Measurements from ENCODE around the gene SLC9A7.

Gene SLC9A7

GRCh38 chrX:46704767-46705386, 54.0 kb downstream of the SLC9A7 start:
- no peak for DNase-seq (ENCODE audit: low read depth in 2 of 2)

- no peak for DNase-seq (ENCODE audit: low read depth in 2 of 2)
These were observed 54.9 kb downstream of the SLC9A7 start for GRCh38 chrX:46703980-46704379.

- DNase-seq (ENCODE audit: low read depth in 2 of 2), result no peak
These were observed 60.2 kb downstream of the SLC9A7 start for GRCh38 chrX:46698691-46699090.

GRCh38 chrX:46695491-46695890, 63.4 kb downstream of the SLC9A7 start:
- no peak for DNase-seq (ENCODE audit: low read depth in 2 of 2)

GRCh38 chrX:46694549-46694948, 64.4 kb downstream of the SLC9A7 start:
- DNase-seq (ENCODE audit: low read depth in 2 of 2), result no peak

GRCh38 chrX:46693149-46693548, 65.8 kb downstream of the SLC9A7 start:
- DNase-seq (ENCODE audit: low read depth in 2 of 2), result no peak

GRCh38 chrX:46690818-46691217, 68.1 kb downstream of the SLC9A7 start:
- DNase-seq (ENCODE audit: low read depth in 2 of 2), result no peak

- no peak for DNase-seq (ENCODE audit: low read depth in 2 of 2)
These were observed 71.3 kb downstream of the SLC9A7 start for GRCh38 chrX:46687619-46688018.

GRCh38 chrX:46686003-46686645, 72.8 kb downstream of the SLC9A7 start:
- no peak for DNase-seq (ENCODE audit: low read depth in 2 of 2)

- no peak for DNase-seq (ENCODE audit: low read depth in 2 of 2)
These were observed 75.9 kb downstream of the SLC9A7 start for GRCh38 chrX:46683048-46683447.

GRCh38 chrX:46681849-46682248, 77.1 kb downstream of the SLC9A7 start:
- no peak for DNase-seq (ENCODE audit: low read depth in 2 of 2)

GRCh38 chrX:46678232-46678631, 80.7 kb downstream of the SLC9A7 start:
- DNase-seq (ENCODE audit: low read depth in 2 of 2), result no peak

GRCh38 chrX:46676399-46677356, 82.2 kb downstream of the SLC9A7 start:
- DNase-seq (ENCODE audit: low read depth in 2 of 2), result no peak

GRCh38 chrX:46673620-46674359, 85.1 kb downstream of the SLC9A7 start:
- DNase-seq (ENCODE audit: low read depth in 2 of 2), result no peak

- no peak for DNase-seq (ENCODE audit: low read depth in 2 of 2)
These were observed 88.6 kb downstream of the SLC9A7 start for GRCh38 chrX:46670316-46670715.

GRCh38 chrX:46666831-46667230, 92.1 kb downstream of the SLC9A7 start:
- DNase-seq (ENCODE audit: low read depth in 2 of 2), result no peak

- no peak for DNase-seq (ENCODE audit: low read depth in 2 of 2)
These were observed 93.4 kb downstream of the SLC9A7 start for GRCh38 chrX:46665232-46666152.

GRCh38 chrX:46662188-46662958, 96.5 kb downstream of the SLC9A7 start:
- DNase-seq (ENCODE audit: low read depth in 2 of 2), result no peak

- DNase-seq (ENCODE audit: low read depth in 2 of 2), result no peak
These were observed 105.4 kb downstream of the SLC9A7 start for GRCh38 chrX:46653482-46653881.
